Neural cell (in vitro differentiated cells): Measurements from ENCODE around the gene KRT85. TPM values are rescaled to one million over a fixed set of nuclear protein-coding genes. Genes with fewer than 3 reads are reported as not detected.

Source experiments
- H2AFZ ChIP-seq: fragments of 200-600, 300-800 bp; sonication (generic), shearing (Covaris generic); 2 replicates; pipeline ENCODE4 v1.6.0; 2014; ENCODE audit warnings: low read depth, mild to moderate bottlenecking, antibody characterized with exemption, low read length, moderate library complexity
- H3F3A ChIP-seq: fragments of 200-600 bp; shearing (Covaris generic); 2 replicates; pipeline ENCODE4 v1.6.1; 2016; ENCODE audit warnings: mild to moderate bottlenecking, moderate library complexity, mixed read lengths, antibody characterized with exemption, low read length; ENCODE audit not compliant: insufficient read depth, poor library complexity, severe bottlenecking
- H3K27ac ChIP-seq: fragments of 200-600, 300-800 bp; sonication (generic), shearing (Covaris generic); 2 replicates; pipeline ENCODE4 v1.5.1; 2014; ENCODE audit warnings: mild to moderate bottlenecking, low read length, moderate library complexity
- H3K27me3 ChIP-seq: fragments of 300-800, 200-600 bp; sonication (generic), shearing (Covaris generic); 2 replicates; pipeline ENCODE4 v1.6.0; 2014; ENCODE audit warnings: mild to moderate bottlenecking, low read depth, low read length, moderate library complexity; ENCODE audit not compliant: insufficient read depth
- H3K36me3 ChIP-seq: fragments of 300-800, 200-600 bp; sonication (generic), shearing (Covaris generic); 2 replicates; pipeline ENCODE4 v1.5.1; 2014; ENCODE audit warnings: mild to moderate bottlenecking, antibody characterized with exemption, low read length, moderate library complexity; ENCODE audit not compliant: insufficient read depth
- H3K4me2 ChIP-seq: fragments of 300-800, 200-600 bp; sonication (generic), shearing (Covaris generic); 2 replicates; pipeline ENCODE4 v1.6.0; 2014; ENCODE audit warnings: mild to moderate bottlenecking, low read length
- H3K4me3 ChIP-seq: fragments of 300-800, 200-600 bp; sonication (generic), shearing (Covaris generic); 2 replicates; pipeline ENCODE4 v1.5.1; 2014; ENCODE audit warnings: mild to moderate bottlenecking, low read length, moderate library complexity
- H3K79me2 ChIP-seq: fragments of 200-600 bp; shearing (Covaris generic); replicated peaks from 2 replicates; pipeline ENCODE4 v1.6.0; 2014; ENCODE audit warnings: mild to moderate bottlenecking, low read length, moderate library complexity; ENCODE audit not compliant: insufficient read depth
- H3K9ac ChIP-seq: fragments of 300-800, 200-600 bp; sonication (generic), shearing (Covaris generic); 2 replicates; pipeline ENCODE4 v1.6.1; 2016; ENCODE audit warnings: mild to moderate bottlenecking, low read length, mixed read lengths
- H3K9me2 ChIP-seq: fragments of 200-600 bp; shearing (Covaris generic); 2 replicates; pipeline ENCODE4 v1.6.1; 2016; ENCODE audit warnings: mild to moderate bottlenecking, low read length, mixed read lengths; ENCODE audit not compliant: insufficient read depth
- H3K9me3 ChIP-seq: fragments of 200-600, 300-800 bp; sonication (generic), shearing (Covaris generic); 2 replicates; pipeline ENCODE4 v1.6.1; 2016; ENCODE audit warnings: mild to moderate bottlenecking, mixed run types, low read length, moderate library complexity, mixed read lengths
- H4K20me1 ChIP-seq: fragments of 200-600 bp; shearing (Covaris generic); 2 replicates; pipeline ENCODE4 v1.6.1; 2016; ENCODE audit warnings: mild to moderate bottlenecking, mixed run types; ENCODE audit not compliant: insufficient read depth
- EP300 ChIP-seq: fragments of 450-650 bp; conservative IDR thresholded peaks from 2 replicates; pipeline ENCODE4 v1.6.1; 2014; ENCODE audit warnings: antibody characterized with exemption, mild to moderate bottlenecking, moderate library complexity; ENCODE audit not compliant: poor library complexity, severe bottlenecking
- EZH2 ChIP-seq: fragments of 200-600, 300-800 bp; shearing (Covaris generic), sonication (generic); IDR thresholded peaks from 2 replicates; pipeline ENCODE4 v1.6.1; 2014; ENCODE audit warnings: antibody characterized with exemption, low read length, borderline replicate concordance, mild to moderate bottlenecking; ENCODE audit not compliant: insufficient read depth, poor library complexity, severe bottlenecking
- MXI1 ChIP-seq: fragments of 450-650 bp; conservative IDR thresholded peaks from 2 replicates; pipeline ENCODE4 v1.6.1; 2014; ENCODE audit warnings: antibody characterized with exemption, mild to moderate bottlenecking; ENCODE audit not compliant: poor library complexity, severe bottlenecking
- POLR2AphosphoS5 ChIP-seq: IDR thresholded peaks from 2 replicates; pipeline ENCODE4 v1.6.1; 2012
- RAD21 ChIP-seq: fragments of 450-650 bp; conservative IDR thresholded peaks from 2 replicates; pipeline ENCODE4 v1.6.1; 2014; ENCODE audit warnings: antibody characterized with exemption, mild to moderate bottlenecking, moderate library complexity
- SMC3 ChIP-seq: fragments of 450-650 bp; conservative IDR thresholded peaks from 2 replicates; pipeline ENCODE4 v1.6.1; 2014; ENCODE audit warnings: antibody characterized with exemption, mild to moderate bottlenecking, moderate library complexity; ENCODE audit not compliant: poor library complexity
- TAF1 ChIP-seq: IDR thresholded peaks from 2 replicates; pipeline ENCODE4 v1.6.1; 2012; ENCODE audit warnings: low read depth
- polyA plus RNA-seq: library from polyadenylated mRNA; depleted of rRNA; stranded (reverse); fragments of >200 nt; gene quantifications from 2 replicates; pipeline ENCODE4 v1.2.3, GENCODE V29; 2014
- TF ChIP-seq, protein P1 (sequence below): IDR thresholded peaks from 2 replicates; pipeline ENCODE4 v1.6.1; 2012; ENCODE audit warnings: borderline replicate concordance
- TF ChIP-seq, protein P2 (sequence below): fragments of 450-650 bp; IDR thresholded peaks from 2 replicates; pipeline ENCODE4 v1.5.1; 2014; ENCODE audit warnings: antibody characterized with exemption, mild to moderate bottlenecking, moderate library complexity; ENCODE audit not compliant: poor library complexity, severe bottlenecking

The KRT85 gene
- polyA plus RNA-seq, 1 donor from 2014 or later: not detected

DNA sequence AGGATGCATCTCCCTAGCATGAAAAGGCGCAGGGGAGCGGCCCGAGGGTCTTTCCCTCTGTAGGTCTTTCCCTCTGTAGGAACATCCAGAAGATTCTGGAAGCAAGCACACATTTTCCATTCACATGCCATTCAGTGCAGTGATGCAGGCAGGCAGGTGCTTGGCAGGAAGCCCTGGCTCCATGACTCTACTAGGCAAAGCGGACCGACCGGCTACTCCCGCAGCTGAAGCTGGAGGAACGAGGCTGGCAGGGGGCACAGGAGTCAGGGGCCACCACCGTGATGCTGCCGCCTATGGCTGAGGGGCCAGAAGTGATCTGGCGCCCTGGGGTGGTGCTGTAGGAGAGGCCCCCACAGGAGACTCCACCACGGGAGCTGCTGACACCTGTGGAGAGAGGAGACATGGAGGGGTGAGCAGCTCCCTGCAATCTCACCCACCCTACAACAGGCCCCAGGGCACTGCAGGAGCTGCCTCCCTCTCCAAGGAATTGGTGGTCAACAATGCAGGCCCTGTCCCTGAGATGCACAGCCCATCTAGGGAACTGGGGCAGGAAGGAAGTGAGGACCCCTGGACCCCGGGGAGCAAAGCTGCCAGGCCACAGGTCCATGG lies 6.5 kb downstream of the KRT85 start:
- Histone ChIP-seq H3K9ac (no peak overlapping the region), H3K4me3 (no peak overlapping the region), H3K27ac (no peak overlapping the region), H3K79me2 (no peaks in the 10 kb centered on the region), H3K27me3 (no peaks in the 10 kb centered on the region), H3K9me3 (no peaks in the 10 kb centered on the region), H2AFZ (no peak overlapping the region), H3F3A (no peaks in the 10 kb centered on the region), H3K4me2 (no peak overlapping the region), H3K9me2 (no peaks in the 10 kb centered on the region), H3K36me3 (no peaks in the 10 kb centered on the region), H4K20me1 (no peaks in the 10 kb centered on the region)
- no peak for TF ChIP-seq TAF1
- TF ChIP-seq POLR2AphosphoS5: no peak
- TF ChIP-seq RAD21: no peak
- TF ChIP-seq EP300: no peak
- no peak for TF ChIP-seq SMC3
- TF ChIP-seq, protein P1, sequence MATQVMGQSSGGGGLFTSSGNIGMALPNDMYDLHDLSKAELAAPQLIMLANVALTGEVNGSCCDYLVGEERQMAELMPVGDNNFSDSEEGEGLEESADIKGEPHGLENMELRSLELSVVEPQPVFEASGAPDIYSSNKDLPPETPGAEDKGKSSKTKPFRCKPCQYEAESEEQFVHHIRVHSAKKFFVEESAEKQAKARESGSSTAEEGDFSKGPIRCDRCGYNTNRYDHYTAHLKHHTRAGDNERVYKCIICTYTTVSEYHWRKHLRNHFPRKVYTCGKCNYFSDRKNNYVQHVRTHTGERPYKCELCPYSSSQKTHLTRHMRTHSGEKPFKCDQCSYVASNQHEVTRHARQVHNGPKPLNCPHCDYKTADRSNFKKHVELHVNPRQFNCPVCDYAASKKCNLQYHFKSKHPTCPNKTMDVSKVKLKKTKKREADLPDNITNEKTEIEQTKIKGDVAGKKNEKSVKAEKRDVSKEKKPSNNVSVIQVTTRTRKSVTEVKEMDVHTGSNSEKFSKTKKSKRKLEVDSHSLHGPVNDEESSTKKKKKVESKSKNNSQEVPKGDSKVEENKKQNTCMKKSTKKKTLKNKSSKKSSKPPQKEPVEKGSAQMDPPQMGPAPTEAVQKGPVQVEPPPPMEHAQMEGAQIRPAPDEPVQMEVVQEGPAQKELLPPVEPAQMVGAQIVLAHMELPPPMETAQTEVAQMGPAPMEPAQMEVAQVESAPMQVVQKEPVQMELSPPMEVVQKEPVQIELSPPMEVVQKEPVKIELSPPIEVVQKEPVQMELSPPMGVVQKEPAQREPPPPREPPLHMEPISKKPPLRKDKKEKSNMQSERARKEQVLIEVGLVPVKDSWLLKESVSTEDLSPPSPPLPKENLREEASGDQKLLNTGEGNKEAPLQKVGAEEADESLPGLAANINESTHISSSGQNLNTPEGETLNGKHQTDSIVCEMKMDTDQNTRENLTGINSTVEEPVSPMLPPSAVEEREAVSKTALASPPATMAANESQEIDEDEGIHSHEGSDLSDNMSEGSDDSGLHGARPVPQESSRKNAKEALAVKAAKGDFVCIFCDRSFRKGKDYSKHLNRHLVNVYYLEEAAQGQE: no peak
- no peak for TF ChIP-seq EZH2
- no peak for TF ChIP-seq MXI1
- TF ChIP-seq, protein P2, sequence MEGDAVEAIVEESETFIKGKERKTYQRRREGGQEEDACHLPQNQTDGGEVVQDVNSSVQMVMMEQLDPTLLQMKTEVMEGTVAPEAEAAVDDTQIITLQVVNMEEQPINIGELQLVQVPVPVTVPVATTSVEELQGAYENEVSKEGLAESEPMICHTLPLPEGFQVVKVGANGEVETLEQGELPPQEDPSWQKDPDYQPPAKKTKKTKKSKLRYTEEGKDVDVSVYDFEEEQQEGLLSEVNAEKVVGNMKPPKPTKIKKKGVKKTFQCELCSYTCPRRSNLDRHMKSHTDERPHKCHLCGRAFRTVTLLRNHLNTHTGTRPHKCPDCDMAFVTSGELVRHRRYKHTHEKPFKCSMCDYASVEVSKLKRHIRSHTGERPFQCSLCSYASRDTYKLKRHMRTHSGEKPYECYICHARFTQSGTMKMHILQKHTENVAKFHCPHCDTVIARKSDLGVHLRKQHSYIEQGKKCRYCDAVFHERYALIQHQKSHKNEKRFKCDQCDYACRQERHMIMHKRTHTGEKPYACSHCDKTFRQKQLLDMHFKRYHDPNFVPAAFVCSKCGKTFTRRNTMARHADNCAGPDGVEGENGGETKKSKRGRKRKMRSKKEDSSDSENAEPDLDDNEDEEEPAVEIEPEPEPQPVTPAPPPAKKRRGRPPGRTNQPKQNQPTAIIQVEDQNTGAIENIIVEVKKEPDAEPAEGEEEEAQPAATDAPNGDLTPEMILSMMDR: no peak

- Histone ChIP-seq H3F3A (no peaks in the 10 kb centered on the region), H3K79me2 (no peaks in the 10 kb centered on the region), H3K4me3 (no peak overlapping the region), H4K20me1 (no peaks in the 10 kb centered on the region), H3K4me2 (no peak overlapping the region), H3K9ac (no peak overlapping the region), H3K27ac (no peak overlapping the region), H3K36me3 (no peaks in the 10 kb centered on the region), H3K9me3 (no peaks in the 10 kb centered on the region), H3K27me3 (no peaks in the 10 kb centered on the region), H3K9me2 (no peaks in the 10 kb centered on the region), H2AFZ (no peak overlapping the region)
- no peak for TF ChIP-seq TAF1
- TF ChIP-seq POLR2AphosphoS5: no peak
- TF ChIP-seq, protein P2: no peak
- TF ChIP-seq EZH2: no peak
- no peak for TF ChIP-seq SMC3
- TF ChIP-seq, protein P1: no peak
Observed at GRCh38 chr12:52360106-52360662, 7.1 kb downstream of the KRT85 start.
